Pancreas (tissue), 10 donors: ENCODE results near the gene ESRRG. TPM values are rescaled to one million over a fixed set of nuclear protein-coding genes. Genes with fewer than 3 reads are reported as not detected.

Experiments
- ATAC-seq, 4 donors: fragments of 200-7000 bp; cut with Tn5 transposase; one replicate each; pipeline versions ENCODE4 v1.8.0 to v1.9.1; 2020; ENCODE audit warnings: mild to moderate bottlenecking in 4 of 4, moderate library complexity in 4 of 4
- DNase-seq, 6 donors: peaks; one replicate each; pipeline ENCODE4 v3.0.0-alpha.2; 2020
- FAIRE-seq: peaks from 2 replicates; lab custom pipeline; 2012; peaks lifted over from hg19 to GRCh38; lab: Jason Lieb, UNC
- H3K27ac ChIP-seq, 4 donors: fragments of 200-600 bp; sonication (generic); 1 replicate in 3 of 4; 2 replicates in 1 of 4; pipeline versions ENCODE4 v1.5.0 to v1.8.0; 2020
- H3K27me3 ChIP-seq, 4 donors: fragments of 200-600 bp; one replicate each; pipeline ENCODE4 v1.8.0; 2021
- H3K36me3 ChIP-seq, 3 donors: fragments of 200-600 bp; sonication (generic) in 1 of 3; one replicate each; pipeline versions ENCODE4 v1.5.0 to v1.8.0; 2020 to 2021
- H3K4me1 ChIP-seq, 3 donors: fragments of 200-600 bp; one replicate each; pipeline ENCODE4 v1.8.0; 2021
- H3K4me3 ChIP-seq, 4 donors: fragments of 200-600 bp; sonication (generic) in 2 of 4; one replicate each; pipeline versions ENCODE4 v1.5.0 to v1.8.0; 2020 to 2021
- H3K9me3 ChIP-seq, 4 donors: fragments of 200-600 bp; one replicate each; pipeline ENCODE4 v1.8.0; 2021
- CTCF ChIP-seq, 4 donors: fragments of 200-600 bp; sonication (generic) in 3 of 4; IDR thresholded peaks; one replicate each; pipeline versions ENCODE4 v1.5.0 to v1.8.0; 2021; ENCODE audit warnings: antibody characterized with exemption in 4 of 4
- WGBS, 2 donors: extraction: QIAGEN DNeasy Blood & Tissue Kit; methylation state at CpG; one replicate each; pipeline ENCODE4 v1.1.7; 2013; 5-methylcytosine and 5-hydroxymethylcytosine counted together
- intact Hi-C, 3 donors: fragments of 100-400 bp; cut with DNase I; formaldehyde crosslinking; loops; one replicate each; pipeline versions ENCODE4 v1.11.1 to v1.14.2; 2022
- polyA plus RNA-seq, 2 donors: library from polyadenylated mRNA; stranded (reverse); fragments of 200-250 nt; gene quantifications; one replicate each; pipeline ENCODE4 v1.2.3, GENCODE V29; 2013
- total RNA-seq, 6 donors: library from RNA; stranded (reverse); fragmentation: NEBNext Ultra II Directional in 4 of 6; extraction: Animal tissue kit (Norgen Biotek cat#: 25700) in 4 of 6; gene quantifications; one replicate each; pipeline versions ENCODE4 v1.2.1 to v1.2.4, GENCODE V29; 2021 to 2023
- donor health status: healthy with polysubstance abuse.
- donor health status: DM: no; HTN: no; CAD: no; lungs with moderate emphysema.
- donor health status: DM: no; HTN: no; CAD: no.
- donor health status: control.
- donor health status: control.
- donor health status: Bipolar disorder and iron deficiency.
- donor health status: DM: yes; HTN: yes; CAD: no.
- donor health status: DM: no; HTN: no; CAD: no.
- donor health status: DM: no; HTN: no; CAD: no.
- donor health status: DM: yes; HTN: yes; CAD: no.

The ESRRG gene
- total and polyA plus RNA-seq, 8 donors, result 3.5 to 14.9 (median 10.4) TPM

- intact Hi-C loops, result no loop called here
- DNase-seq, result no peak
- Histone ChIP-seq H3K9me3 (no peaks in the 10 kb centered on the region), H3K27ac (no peak overlapping the region), H3K4me1 (peaks cover 0 to 10% (median 0%) of the 10 kb centered on the region in 3 donors), H3K36me3 (no peaks in the 10 kb centered on the region), H3K27me3 (no peaks in the 10 kb centered on the region), H3K4me3 (no peak overlapping the region)
- FAIRE-seq, result no peak
- TF ChIP-seq CTCF (IDR thresholded peaks at IDR 0.05), result no peak
- ATAC-seq, result no peak
These were observed 3.2 kb upstream of the ESRRG start for GRCh38 chr1:216726435-216726834.

DNA sequence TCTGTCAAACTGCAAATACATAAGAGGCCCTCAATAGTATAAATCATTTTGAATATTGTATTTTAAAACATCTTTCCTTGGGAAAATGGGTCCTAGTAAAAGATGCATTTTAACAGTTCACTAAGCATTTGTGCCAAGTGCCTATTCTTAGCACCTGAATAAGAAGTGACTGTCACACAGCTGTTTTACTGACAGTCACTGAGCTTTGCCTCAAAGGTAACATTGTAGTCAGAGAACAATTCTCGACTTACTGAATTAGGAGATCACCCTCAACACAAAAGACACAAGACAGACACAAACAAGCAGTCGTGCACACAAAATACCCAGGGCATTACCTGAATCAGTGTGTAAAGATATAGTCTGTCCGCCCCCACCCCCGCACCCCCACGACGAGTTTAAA is 408 bp downstream of the ESRRG start:
- peak in 3 of 4 donors; percentile 50 to 56 (median 53) for ATAC-seq
- H3K9me3 ChIP-seq, result no peaks in the 10 kb centered on the region
- peak overlapping the region in 2 of 4 donors; percentile 27 to 40 for H3K4me3 ChIP-seq
- 1 to 2% methylated on average over 6 of the region's 6 CpGs for WGBS, 2 donors
- no peak for FAIRE-seq
- no peaks in the 10 kb centered on the region for H3K27me3 ChIP-seq
- no peak overlapping the region for H3K27ac ChIP-seq
- intact Hi-C loops, result no loop called here
- peaks cover 0 to 10% (median 0%) of the 10 kb centered on the region in 3 donors for H3K4me1 ChIP-seq
- no peak for DNase-seq
- no peak for TF ChIP-seq CTCF (IDR thresholded peaks at IDR 0.05)
- H3K36me3 ChIP-seq, result no peaks in the 10 kb centered on the region

- WGBS, 2 donors, result 74 to 75% methylated on average over 2 of the region's 2 CpGs
- Histone ChIP-seq H3K27ac (no peak overlapping the region), H3K4me1 (peaks cover 0 to 10% (median 0%) of the 10 kb centered on the region in 3 donors), H3K36me3 (no peaks in the 10 kb centered on the region), H3K27me3 (no peaks in the 10 kb centered on the region), H3K4me3 (no peak overlapping the region), H3K9me3 (no peaks in the 10 kb centered on the region)
- ATAC-seq, result peak in 1 of 4 donors; percentile 9
- no peak for DNase-seq
- no peak for TF ChIP-seq CTCF (IDR thresholded peaks at IDR 0.05)
- no peak for FAIRE-seq
- intact Hi-C loops, result no loop called here
These were observed 1.4 kb downstream of the ESRRG start for GRCh38 chr1:216721863-216722262.

- Histone ChIP-seq H3K4me3 (no peak overlapping the region), H3K36me3 (no peaks in the 10 kb centered on the region), H3K4me1 (peaks cover 0 to 13% (median 0%) of the 10 kb centered on the region in 3 donors), H3K9me3 (no peaks in the 10 kb centered on the region), H3K27me3 (no peaks in the 10 kb centered on the region), H3K27ac (no peak overlapping the region)
- TF ChIP-seq CTCF (IDR thresholded peaks at IDR 0.05), result no peak
- FAIRE-seq, result no peak
- intact Hi-C loops, result no loop called here
- WGBS, 2 donors, result 78 to 80% methylated on average over 5 of the region's 5 CpGs
- DNase-seq, result no peak
- ATAC-seq, result no peak
These were observed 2.2 kb downstream of the ESRRG start for GRCh38 chr1:216721062-216721461.

- intact Hi-C loops, result no loop called here
- DNase-seq (no peak), ATAC-seq (no peak), FAIRE-seq (no peak)
- no peak for TF ChIP-seq CTCF (IDR thresholded peaks at IDR 0.05)
- Histone ChIP-seq H3K9me3 (no peaks in the 10 kb centered on the region), H3K27me3 (no peaks in the 10 kb centered on the region), H3K4me3 (no peak overlapping the region), H3K36me3 (no peaks in the 10 kb centered on the region), H3K4me1 (peaks cover 0 to 11% (median 0%) of the 10 kb centered on the region in 3 donors), H3K27ac (no peak overlapping the region)
These were observed 11.5 kb downstream of the ESRRG start for GRCh38 chr1:216711712-216712111.
